HG03378 (cell line): ENCODE results near the gene KCNS1.

Experiments used
- ATAC-seq: cut with Tn5 transposase; IDR thresholded peaks from one replicate; pipeline ENCODE4 v1.9.1; 2021; ENCODE audit warnings: mild to moderate bottlenecking, moderate library complexity; ENCODE audit not compliant: unreplicated experiment

KCNS1 gene

DNA sequence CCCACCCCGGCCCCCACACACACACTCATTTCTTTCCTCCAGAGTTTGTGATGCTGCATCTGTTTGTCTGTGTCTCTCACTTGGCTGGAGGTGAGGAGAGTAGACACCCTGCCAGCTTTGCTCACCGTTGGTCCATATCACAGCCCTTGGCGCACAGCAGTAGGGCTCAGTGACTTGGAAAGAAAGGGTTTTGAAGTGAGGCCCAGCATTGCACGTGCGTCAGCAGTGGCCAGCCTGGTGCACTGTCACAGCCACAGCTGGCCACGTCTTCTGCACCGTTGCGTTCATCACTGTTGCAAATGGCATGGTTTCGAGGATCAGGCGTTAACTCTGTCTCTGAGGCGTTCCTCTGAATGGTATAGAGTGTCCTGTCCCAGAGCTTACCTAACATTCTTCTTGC lies 10.4 kb upstream of the KCNS1 start:
- ATAC-seq, result no peak

DNA sequence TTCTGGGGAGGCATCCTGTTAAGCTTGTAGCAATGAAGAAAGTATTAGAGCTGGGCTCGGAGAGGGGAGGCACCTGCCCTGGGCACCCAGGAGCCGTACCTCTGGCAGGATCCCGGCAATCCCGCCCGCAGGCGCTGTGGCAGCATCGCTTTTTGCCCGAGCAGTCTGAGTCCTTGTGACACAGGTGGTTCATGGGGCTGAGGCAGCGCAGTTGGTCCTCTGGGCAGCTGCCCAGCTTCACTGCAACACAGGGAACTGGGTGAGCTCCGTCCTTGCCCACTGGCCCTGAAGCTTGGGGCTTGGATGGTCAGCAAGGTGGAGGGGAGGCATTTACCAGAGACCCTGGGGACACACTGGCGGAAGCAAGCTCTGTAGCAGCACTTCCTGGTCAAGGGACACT lies 9.4 kb upstream of the KCNS1 start:
- no peak for ATAC-seq

DNA sequence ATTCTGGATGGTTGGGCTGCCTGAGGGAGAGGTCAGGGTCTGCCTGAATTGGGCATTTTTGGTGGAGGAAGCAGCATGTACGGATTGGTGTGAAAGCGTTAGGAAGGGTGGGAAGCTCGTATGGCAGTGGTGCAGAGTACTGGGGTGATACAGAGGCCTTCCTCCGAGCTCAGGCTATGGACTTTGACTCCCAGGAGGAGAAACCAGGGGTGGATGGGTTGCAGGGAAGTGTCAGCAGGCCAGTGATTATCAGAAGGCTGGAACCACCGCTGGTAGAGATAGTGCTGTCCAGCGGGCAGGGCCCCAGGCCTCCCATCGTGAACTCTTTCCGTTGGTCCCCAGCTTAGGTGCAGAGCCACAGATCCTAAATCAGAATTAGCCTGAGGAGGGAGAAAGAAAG lies 8.7 kb upstream of the KCNS1 start:
- ATAC-seq, result no peak

GRCh38 chr20:45105317-45105716 lies 4.4 kb upstream of the KCNS1 start:
- no peak for ATAC-seq

- ATAC-seq, result no peak
Measured at GRCh38 chr20:45104786-45105185, 3.9 kb upstream of the KCNS1 start.

DNA sequence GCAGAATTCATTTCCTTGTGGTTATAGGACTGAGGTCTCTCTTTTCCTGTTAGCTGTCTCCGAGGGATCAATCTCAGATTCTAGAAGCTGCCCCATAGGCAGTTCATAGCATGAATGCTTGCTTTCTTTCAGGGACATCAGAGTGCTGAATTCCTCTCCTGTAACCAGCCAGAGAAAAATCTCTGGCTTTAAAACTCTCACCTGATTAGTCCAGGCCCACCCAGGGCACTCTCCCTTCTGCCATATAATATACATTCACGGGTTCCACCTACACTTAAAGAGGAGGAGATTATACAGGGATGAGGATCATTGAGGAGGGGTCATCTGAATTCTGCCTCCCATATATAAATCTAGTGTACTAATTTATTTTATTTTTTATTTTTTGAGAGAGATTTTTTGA lies 2.1 kb upstream of the KCNS1 start:
- no peak for ATAC-seq

GRCh38 chr20:45101333-45101850 lies 465 bp upstream of the KCNS1 start:
- ATAC-seq, result no peak

- ATAC-seq, result no peak
Measured at GRCh38 chr20:45098103-45098773, 2.7 kb downstream of the KCNS1 start.

DNA sequence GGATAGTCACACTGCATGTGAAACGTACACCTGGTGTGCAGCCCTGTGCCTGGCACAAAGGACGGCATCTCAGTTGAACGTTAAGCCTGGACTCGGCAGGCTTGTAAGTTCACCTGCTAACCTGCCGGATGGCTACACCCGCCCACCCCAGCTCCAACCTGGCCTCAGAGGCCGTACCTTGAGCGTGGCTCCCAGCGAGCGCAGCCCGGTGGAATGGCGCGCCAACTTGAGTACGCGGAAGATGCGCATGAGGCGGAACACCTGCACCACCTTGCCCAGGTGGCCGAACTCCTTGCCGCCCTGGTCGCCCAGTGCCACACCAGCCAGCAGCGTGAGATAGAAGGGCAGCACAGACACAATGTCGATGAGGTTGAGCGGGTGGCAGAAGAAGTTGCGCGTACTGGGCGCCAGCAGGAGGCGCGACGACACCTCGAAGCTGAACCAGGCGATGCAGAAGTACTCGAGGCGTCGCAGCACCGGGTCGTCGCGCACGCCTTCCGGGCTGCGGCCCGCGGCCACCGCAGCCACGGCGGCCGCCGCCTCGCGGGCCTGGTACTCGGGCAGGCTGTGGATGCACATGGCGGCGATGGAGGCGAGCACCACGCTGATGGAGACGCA lies 3.3 kb downstream of the KCNS1 start:
- no peak for ATAC-seq

DNA sequence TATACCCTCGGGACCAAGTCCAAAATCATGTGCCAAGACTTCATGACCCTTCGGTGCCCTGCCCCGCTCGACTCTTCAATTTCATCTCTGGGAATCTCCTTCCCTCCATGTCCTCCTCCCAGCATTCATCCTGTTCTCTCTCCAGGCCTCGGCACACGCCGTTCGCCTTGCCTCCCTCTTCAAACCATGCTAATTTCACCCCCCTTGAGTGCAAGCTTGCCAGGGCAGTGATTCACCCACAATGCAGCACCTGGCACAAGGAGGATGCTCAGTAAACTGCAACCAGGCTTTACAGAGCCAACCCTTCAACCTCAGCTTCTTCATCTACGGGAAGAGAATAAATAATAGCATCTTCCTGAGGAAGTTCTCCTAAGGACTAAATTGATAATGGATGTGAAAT lies 4.1 kb downstream of the KCNS1 start:
- ATAC-seq, result no peak

GRCh38 chr20:45095805-45096238 lies 5.1 kb downstream of the KCNS1 start:
- no peak for ATAC-seq

GRCh38 chr20:45094864-45095574 lies 5.9 kb downstream of the KCNS1 start:
- ATAC-seq, result no peak

- no peak for ATAC-seq
Measured at GRCh38 chr20:45094201-45094600, 6.7 kb downstream of the KCNS1 start.

GRCh38 chr20:45092898-45093297 lies 8.0 kb downstream of the KCNS1 start:
- ATAC-seq, result no peak

DNA sequence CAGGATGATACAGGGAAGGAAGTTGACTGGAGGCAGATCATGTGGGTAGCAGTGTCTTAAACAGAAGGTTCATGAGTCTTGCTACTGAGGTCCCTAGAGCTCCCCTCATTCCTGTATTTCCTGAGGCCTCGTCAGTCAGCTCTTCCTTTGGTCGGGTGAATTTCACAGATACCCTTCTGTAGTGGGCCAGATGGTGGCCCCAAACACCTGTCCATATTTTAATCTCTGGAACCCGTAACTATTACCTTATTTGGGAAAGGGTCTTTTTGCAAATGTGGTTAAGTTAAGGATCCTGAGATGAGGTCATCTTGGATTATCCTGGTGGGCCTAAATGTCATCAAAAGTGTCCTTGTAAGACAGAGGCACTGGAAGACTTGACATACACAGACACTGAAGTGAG lies 9.6 kb downstream of the KCNS1 start:
- no peak for ATAC-seq

GRCh38 chr20:45090481-45090880 lies 10.4 kb downstream of the KCNS1 start:
- no peak for ATAC-seq

DNA sequence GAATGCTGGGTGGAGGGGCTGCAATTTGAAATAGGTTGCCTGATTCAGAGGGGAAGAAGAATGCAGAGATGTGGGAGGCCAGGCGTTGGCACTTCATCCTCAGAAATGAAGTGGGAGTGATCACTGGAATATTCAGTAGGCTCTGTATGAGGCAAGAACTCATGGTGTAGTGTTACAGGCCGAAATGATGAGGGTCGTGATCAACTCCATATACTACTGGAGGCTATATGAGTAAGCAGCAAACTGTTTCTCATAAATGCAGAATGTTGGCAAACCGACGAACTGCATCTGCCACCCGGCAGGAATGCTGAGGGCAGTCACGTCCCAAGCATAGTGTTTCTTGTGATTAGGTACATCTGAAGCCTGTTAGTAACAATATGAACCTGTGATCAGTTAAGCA lies 12.7 kb downstream of the KCNS1 start:
- ATAC-seq, result no peak

DNA sequence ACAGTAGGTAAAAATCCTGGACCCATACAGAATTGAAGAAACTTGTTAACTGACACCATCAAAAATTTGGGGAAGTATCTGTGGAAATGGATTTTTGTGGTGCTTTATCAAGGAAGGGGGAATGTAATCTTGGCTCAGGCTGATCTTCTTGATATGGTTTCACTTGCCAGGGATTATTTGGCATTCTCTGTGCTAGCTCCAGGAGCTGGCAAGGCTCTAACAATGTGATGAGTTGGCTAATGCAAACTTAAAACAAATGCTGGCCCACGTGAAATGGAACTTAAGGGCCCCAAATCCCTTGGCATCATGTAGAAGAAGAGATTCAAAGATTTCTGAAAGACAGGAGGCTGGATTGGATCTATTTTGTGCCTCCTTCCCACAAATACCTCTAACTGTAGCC lies 13.1 kb downstream of the KCNS1 start:
- ATAC-seq, result no peak

GRCh38 chr20:45087097-45087790 lies 13.7 kb downstream of the KCNS1 start:
- no peak for ATAC-seq

DNA sequence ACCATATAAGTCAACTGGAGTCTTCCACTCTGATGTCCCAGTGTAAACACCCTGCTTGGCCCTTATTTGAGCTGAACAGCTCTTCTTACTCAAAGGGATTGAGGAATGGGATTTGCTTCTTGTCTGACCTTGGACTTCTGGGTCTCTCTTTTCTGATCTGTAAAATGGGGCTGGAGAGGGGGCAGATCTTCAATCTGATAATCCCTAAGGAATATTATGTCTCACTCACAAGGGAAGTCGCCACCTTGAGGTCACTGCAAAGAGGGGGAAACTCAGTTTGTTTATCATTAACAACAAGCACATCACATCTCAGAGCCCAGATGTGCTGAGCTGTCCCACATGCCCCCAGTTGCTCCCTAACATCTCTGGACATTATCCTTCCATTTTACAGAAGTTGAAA lies 15.1 kb downstream of the KCNS1 start:
- no peak for ATAC-seq

DNA sequence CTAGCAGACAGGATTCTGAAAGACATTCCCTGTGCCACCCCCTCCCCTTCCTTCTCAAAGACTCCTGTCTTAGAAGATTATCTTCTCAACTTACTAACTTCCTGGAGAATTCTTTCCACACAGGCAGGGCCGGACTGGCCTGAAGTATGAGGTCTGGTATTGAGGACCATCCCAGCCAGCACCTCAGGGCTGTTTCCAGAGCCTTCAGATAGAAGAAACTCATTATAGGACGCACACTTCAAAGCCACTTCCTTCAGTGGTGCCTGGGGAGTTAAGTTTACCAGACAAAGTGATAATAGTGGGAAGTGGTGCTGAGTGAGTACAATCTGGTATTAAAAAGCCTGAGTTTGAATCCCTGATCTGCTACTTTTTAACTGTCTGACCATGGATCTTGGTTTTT lies 15.6 kb downstream of the KCNS1 start:
- no peak for ATAC-seq
